COLO668 (cell line): ENCODE results near the gene YKT6.
A peak's percentile ranks its signal among the peaks of the same experiment; 100 is the strongest.
"Not testable (repeated sequence)": the region's sequence is repeated elsewhere in the genome, so short reads cannot be mapped to it uniquely, and the experiment has no call there.

Source experiments
- DNase-seq: peaks from one replicate; lab custom pipeline; 2025; ENCODE audit not compliant: unreplicated experiment; lab: John Stamatoyannopoulos, UW

YKT6 gene

DNA sequence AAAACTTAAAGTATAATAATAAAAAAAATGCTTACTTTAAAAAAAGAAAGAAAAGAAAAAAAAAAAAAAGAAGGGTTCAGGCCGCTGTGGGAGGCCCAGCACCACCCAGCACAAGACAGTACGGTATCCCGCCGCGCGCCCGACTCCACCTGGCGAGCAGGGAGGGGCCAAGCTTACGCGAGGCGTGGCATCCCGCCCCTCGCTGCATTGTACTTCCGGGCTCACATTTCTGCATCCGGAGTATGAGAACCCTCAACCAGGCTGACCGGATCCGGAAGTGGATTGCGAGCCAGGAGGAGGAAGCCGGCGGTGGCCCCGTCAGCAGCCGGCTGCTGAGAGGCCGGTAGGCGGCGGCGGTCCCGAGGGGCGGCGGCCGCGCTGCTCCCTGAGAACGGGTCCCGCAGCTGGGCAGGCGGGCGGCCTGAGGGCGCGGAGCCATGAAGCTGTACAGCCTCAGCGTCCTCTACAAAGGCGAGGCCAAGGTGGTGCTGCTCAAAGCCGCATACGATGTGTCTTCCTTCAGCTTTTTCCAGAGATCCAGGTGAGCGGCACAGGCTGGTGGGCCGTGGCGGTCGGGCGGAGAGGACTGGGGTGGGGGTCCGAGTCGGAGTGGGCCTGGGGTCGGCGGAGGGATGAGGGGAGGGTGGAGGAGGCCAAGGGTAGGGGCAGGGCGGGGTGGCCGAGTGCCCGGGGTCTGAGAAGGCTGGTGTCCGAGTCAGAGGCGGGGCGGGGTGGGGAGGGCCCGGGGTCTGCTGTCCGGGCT is at the start of gene YKT6:
TSS of gene YKT6 (plus strand) at position 280 of the 763 bp plus-strand sequence. CDS start at position 438, 158 bp downstream.
- DNase-seq: peak; percentile 99

DNA sequence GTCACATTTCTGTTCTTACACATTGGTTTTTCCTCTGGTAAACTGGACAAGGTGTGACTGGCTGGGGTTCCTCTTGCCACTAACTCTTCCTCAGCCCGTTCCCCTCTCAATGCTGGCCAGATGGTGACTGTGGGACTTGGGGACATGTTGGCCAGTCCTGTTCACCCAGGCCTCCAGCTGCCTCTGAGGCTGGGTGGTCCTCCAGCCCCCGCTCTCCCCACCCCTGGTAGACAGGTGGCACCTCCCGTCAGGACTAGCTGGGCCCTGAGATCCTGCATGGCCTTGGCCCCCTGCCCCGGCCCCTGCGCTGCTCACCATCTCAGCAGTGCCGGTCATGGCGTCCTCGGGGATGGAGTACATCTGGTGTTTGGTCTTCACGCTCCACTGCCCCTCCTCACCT is 48.8 kb upstream of the YKT6 start:
- DNase-seq: no peak

DNA sequence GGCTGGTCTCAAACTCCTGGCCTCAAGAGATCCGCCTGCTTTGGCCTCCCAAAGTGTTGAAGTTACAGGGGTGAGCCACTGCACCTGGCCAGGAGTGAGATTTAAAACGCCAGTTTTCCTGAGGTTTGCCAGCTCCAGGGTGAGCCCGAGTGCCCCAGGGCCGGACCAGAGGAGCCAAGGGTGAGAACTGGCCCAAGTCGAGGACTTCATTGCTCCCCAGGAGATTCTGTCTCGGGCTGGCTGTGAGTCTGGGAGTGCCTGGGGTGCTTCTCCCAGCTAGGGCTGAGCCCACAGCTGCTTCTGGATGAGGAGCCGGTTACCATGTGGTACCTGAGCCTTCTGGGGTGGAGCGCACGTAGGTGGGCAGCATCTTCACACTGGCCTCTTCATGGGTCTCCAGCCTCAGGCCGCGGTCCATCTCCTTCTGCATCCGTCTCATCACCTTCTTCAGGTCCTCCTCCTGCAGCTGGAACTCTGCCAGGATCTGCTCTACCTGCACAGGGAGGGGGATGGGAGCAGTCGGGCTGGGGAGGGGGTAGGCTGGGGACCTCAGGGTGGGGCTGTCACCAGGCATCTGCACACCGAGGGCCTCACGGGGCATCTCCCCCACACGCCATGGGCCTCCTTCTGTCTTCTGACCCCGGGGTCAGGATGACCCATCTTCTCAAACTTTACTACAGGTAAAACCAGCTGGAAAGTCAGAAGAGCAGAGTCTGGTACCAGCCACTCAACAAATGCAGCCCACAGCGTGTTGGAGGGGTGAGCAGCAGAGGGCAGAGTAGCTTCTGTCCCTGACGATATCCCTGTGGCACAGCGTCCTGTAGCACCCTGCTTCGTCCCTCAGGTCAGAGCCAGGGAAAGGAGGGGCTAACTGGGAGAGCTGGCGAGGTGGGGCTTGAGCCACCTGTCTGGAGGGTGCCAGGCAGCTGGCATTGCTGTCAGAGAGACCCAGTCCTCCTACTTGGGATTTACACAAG is 47.5 kb upstream of the YKT6 start:
- DNase-seq: peak; percentile 35

- no peak for DNase-seq
These were observed 46.8 kb upstream of the YKT6 start for GRCh38 chr7:44153948-44154335.

- no peak for DNase-seq
These were observed 46.1 kb upstream of the YKT6 start for GRCh38 chr7:44154703-44155102.

DNA sequence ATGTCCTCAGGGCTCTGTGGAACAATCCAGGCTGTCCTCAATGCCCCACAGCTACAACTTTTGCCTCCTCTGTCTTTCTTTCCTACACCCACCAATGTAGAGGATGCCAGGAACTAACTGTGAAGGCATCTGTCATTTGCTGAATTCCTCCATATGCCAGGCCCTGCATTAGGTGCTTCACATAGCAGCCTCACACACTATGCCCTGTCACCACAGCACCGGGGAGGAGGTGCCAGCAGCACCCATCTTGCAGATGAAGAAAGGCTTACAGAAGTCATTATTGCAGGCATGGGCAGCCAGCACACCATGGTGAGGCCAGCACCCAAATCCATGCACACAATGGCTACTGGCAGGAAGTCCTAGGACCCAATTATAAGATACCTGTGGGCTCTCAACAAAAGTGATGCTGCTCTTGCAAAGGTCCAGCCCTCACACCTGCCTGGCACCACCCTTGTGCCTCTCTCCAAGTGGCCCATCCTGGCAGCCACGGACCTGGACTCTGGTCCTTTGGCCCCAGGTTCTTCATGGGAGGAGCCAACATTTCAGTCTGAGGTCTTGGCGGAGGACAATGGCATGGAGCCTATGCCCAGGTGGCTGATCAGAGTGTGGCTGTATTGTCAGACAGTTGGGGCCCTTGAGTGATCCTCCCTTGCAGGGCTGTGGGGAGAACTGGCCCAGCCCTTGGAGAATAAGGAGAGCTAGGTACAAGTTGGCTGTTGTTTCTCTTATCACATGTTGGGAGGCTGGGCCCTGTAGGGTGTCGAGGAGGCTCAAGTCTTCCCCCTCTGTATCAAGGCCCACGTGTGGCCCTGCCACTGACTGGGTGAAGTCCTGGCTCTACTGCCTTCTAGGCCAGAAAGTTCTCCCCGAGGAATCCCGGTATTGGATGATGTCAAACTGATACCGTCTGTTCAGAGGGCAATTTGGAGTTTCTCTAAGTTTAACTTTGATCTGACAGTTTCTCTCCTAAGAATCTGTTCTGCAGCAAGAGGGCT is 45.3 kb upstream of the YKT6 start:
- DNase-seq: no peak

DNA sequence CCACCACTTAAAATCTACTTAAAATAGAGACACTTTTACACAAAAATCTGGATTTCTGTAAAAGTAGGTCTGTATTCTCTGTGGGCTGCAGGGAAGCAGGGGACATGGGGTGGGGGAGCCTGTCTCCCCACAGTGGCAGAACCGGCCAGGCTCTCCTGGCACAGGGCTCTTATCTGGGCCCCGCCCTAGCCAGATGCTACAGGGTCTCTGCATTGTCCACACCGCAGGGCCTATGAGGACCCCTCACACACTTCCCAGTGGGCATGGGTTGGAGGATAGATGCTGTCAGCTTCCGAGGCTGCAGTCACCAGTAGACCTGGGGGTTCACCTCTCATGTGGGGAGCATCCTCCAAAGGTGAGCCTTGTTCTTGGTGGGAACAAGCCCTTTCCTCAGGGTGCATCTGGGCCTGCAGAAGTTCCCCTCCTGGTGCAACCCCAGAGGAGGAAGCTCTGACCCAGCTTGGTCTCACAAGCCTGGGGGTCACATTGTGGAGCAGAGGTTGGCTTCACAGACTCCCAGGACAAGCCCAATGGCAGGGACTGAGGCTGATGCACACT is 44.2 kb upstream of the YKT6 start:
- no peak for DNase-seq

GRCh38 chr7:44157116-44158080 is 43.4 kb upstream of the YKT6 start:
- DNase-seq: no peak

DNA sequence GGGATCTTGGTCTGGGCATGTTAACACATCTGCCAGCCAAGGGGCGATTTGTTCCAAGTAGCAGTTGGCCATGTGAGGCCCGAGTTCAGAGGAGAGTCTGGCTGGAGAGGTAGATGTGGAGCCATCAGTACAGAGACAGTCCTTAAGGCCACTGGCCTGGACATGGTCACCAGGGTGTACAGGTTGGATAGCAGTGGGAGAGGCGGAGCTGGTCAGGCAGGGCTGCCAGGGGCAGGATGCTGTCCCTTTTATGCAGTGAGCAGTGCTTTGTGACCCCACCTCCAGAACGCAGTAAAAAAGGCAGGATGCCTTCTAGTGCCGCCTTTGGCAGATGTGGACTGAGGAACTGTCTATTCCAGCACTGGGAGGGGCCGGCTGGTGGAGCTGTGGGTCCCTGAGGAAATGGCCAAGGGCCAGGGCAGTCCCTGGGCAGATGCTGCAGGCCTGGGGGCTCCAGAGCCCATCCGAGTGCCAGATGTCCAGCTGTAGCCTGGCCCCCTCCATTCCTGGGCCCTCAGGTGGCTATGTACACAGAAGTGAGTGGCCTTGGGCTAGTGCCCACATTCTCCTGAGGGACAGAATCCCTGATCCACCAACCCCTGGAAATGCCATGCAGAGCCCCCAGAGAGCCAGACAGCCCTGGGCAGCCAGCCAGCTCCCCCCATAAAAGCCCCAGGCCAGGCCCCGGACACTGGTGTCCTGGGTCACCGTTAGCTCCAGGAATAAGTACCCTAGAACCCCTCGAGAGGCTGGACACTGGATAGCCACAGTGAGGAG is 42.5 kb upstream of the YKT6 start:
- no peak for DNase-seq

DNA sequence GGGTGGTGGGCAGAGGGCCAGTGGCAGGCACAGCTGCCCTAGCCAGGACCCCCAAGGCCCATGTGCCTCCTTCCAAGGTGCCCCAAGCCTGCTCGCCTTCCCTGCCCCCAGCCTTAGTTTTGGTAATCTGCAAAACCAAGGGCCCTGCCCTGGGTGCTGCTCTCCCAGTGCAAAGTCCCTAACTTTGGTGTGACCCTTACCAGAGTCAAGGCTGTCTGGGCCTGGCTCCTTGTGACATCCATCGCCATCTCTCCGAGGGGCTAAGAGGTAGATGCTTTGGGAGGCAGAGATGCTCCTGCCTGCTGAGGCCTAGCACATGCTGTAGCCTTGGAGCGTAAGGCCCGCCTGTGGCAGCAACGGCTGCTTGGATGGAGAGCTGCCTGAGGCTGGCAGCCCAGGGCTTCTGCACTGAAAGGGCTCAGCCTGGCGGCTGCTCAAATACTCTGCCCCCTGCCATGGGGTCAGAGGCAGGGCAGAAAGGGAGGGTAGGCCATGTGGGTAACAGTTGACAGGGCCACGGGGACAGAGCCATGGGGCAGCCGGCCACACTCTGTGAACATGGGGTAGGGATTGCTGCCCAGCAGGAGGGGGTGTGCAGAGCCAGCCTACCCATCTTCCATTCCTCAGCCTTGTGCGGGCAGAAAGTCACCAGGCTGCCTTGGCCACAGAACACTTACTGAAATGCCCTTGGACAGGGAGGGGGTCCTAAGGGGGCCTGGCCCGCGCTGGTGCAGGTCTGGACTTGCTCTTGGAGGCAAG is 41.7 kb upstream of the YKT6 start:
- no peak for DNase-seq

DNA sequence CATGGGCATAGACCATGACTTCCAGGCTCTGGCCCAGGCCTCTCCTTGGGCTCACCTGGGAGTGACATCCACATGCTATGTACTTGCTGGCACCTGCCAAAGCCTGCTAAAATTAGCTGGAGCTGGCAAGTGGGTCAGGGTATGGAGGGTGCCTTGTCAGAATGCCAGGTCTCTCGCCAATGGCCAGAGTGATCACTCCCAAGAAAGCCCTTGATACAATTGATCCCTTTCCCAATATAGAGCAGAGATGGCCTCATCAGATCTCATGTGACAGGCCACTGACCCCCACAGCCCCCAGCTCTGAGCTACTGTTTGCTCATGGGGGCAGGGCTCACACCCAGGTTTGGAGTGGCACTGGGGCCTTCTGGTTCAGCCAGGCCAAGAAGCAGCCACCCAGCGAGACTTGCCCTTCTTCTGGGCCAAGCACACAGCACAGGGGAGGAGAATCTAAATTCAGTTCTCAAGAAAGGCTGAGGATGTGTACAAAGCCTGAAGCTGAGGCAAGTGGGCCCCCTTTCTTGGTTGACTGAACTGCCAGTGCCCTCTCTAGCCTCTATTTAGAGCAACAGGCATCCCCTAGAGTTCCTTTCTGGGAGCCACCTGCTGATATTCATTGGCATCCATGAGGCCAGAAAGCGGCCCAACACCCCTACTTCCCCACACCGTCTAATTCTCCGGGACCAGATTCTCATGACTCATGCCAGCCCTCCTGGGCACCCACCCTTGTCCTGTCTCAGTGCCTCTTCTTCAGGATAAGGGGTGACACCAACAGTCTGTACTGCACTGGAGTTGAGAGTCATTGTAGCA is 40.8 kb upstream of the YKT6 start:
- no peak for DNase-seq

GRCh38 chr7:44161371-44161770 is 39.4 kb upstream of the YKT6 start:
- no peak for DNase-seq

- DNase-seq: no peak
These were observed 38.6 kb upstream of the YKT6 start for GRCh38 chr7:44162179-44162578.

- no peak for DNase-seq
These were observed 37.9 kb upstream of the YKT6 start for GRCh38 chr7:44162785-44163395.

GRCh38 chr7:44163591-44163990 is 37.2 kb upstream of the YKT6 start:
- no peak for DNase-seq

- no peak for DNase-seq
These were observed 32.9 kb upstream of the YKT6 start for GRCh38 chr7:44167920-44168319.

DNA sequence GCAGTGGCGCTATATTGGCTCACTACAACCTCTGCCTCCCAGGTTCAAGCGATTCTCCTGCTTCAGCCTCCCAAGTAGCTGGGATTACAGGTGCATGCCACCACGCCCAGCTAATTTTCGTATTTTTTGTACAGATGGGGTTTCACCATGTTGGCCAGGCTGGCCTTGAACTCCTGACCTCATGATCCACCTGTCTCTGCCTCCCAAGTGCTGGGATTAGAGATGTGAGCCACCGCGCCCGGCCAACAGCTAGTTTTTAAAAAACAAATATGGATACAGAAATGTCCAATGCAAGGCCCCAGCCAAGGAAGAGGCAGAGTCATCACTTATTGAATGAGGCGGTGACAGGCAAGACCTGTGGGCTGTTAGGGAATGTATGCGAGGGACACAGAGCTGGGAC is 28.9 kb upstream of the YKT6 start:
- not testable (repeated sequence) for DNase-seq
